Tibial nerve (tissue), 4 donors: ENCODE results near the gene CXADR. TPM values are rescaled to one million over a fixed set of nuclear protein-coding genes. Genes with fewer than 3 reads are reported as not detected.

Experiments used
- DNase-seq, 2 donors: peaks; one replicate each; pipeline ENCODE4 v3.0.0-alpha.2; 2019; ENCODE audit warnings: low spot score in 2 of 2
- H3K27ac ChIP-seq, 4 donors: fragments of 200-600 bp; sonication (generic) in 3 of 4; one replicate each; pipeline ENCODE4 v1.5.1; 2017 to 2019; ENCODE audit warnings: mild to moderate bottlenecking in 1 of 4
- H3K27me3 ChIP-seq, 2 donors: fragments of 200-600 bp; sonication (generic) in 1 of 2; one replicate each; pipeline versions ENCODE4 v1.5.1 to v1.6.0; 2017 to 2019
- H3K36me3 ChIP-seq, 3 donors: fragments of 200-600 bp; sonication (generic); one replicate each; pipeline ENCODE4 v1.5.1; 2018 to 2019
- H3K4me1 ChIP-seq, 4 donors: fragments of 200-600 bp; sonication (generic) in 3 of 4; one replicate each; pipeline ENCODE4 v1.5.1; 2017 to 2019
- H3K4me3 ChIP-seq, 4 donors: fragments of 200-600 bp; sonication (generic) in 3 of 4; one replicate each; pipeline ENCODE4 v1.5.1; 2017 to 2019; ENCODE audit warnings: mild to moderate bottlenecking in 1 of 4, moderate library complexity in 1 of 4
- H3K9me3 ChIP-seq, 4 donors: fragments of 200-600 bp; sonication (generic) in 3 of 4; one replicate each; pipeline ENCODE4 v1.5.1; 2017 to 2019
- EP300 ChIP-seq, 2 donors: sonication (generic); formaldehyde crosslinking; IDR thresholded peaks; one replicate each; pipeline ENCODE4 v1.6.1; 2017; ENCODE audit warnings: antibody characterized with exemption in 2 of 2, mild to moderate bottlenecking in 1 of 2
- POLR2A ChIP-seq, 2 donors: fragments of 450-650 bp; IDR thresholded peaks; one replicate each; pipeline ENCODE4 v1.6.1; 2017; ENCODE audit warnings: antibody characterized with exemption in 2 of 2, mild to moderate bottlenecking in 2 of 2, moderate library complexity in 2 of 2
- WGBS, 2 donors: methylation state at CpG; one replicate each; pipeline ENCODE4 v1.1.5; 2018; 5-methylcytosine and 5-hydroxymethylcytosine counted together
- total RNA-seq, 4 donors: library from RNA; depleted of rRNA; stranded (reverse); fragments of >200 nt; gene quantifications; one replicate each; pipeline ENCODE4 v1.1.0, GENCODE V29; 2016
- TF ChIP-seq, protein P1 (sequence below), 5 experiments: fragments of 200-600 bp in 3 of 5; fragments of 450-650 bp in 2 of 5; sonication (generic) in 3 of 5; IDR thresholded peaks; one replicate each; pipeline ENCODE4 v1.5.1; 2016 to 2019; ENCODE audit warnings: antibody characterized with exemption in 5 of 5, mild to moderate bottlenecking in 3 of 5, moderate library complexity in 2 of 5

The CXADR gene
- total RNA-seq, 4 donors from 2014 or later = 0.30 to 9.2 (median 1.5) TPM

- H3K9me3 ChIP-seq = no peaks in the 10 kb centered on the region
- H3K36me3 ChIP-seq = peaks cover 0 to 46% (median 0%) of the 10 kb centered on the region in 3 donors
- 86 to 88% methylated on average over 4 of the region's 4 CpGs for WGBS, 2 donors
- TF ChIP-seq POLR2A (IDR thresholded peaks at IDR 0.05) (no peak), EP300 (IDR thresholded peaks at IDR 0.05) (no peak)
- TF ChIP-seq, protein P1, sequence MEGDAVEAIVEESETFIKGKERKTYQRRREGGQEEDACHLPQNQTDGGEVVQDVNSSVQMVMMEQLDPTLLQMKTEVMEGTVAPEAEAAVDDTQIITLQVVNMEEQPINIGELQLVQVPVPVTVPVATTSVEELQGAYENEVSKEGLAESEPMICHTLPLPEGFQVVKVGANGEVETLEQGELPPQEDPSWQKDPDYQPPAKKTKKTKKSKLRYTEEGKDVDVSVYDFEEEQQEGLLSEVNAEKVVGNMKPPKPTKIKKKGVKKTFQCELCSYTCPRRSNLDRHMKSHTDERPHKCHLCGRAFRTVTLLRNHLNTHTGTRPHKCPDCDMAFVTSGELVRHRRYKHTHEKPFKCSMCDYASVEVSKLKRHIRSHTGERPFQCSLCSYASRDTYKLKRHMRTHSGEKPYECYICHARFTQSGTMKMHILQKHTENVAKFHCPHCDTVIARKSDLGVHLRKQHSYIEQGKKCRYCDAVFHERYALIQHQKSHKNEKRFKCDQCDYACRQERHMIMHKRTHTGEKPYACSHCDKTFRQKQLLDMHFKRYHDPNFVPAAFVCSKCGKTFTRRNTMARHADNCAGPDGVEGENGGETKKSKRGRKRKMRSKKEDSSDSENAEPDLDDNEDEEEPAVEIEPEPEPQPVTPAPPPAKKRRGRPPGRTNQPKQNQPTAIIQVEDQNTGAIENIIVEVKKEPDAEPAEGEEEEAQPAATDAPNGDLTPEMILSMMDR (IDR thresholded peaks at IDR 0.05) = no peak
- H3K4me1 ChIP-seq = no peaks in the 10 kb centered on the region
- DNase-seq = no peak
- H3K4me3 ChIP-seq = no peak overlapping the region
- no peaks in the 10 kb centered on the region for H3K27me3 ChIP-seq
- no peak overlapping the region for H3K27ac ChIP-seq
Measured at GRCh38 chr21:17590430-17590829, 77.6 kb downstream of the CXADR start.

- no peak overlapping the region for H3K27ac ChIP-seq
- no peak for DNase-seq
- no peaks in the 10 kb centered on the region for H3K4me1 ChIP-seq
- H3K4me3 ChIP-seq = no peak overlapping the region
- peaks cover 0 to 80% (median 5%) of the 10 kb centered on the region in 3 donors for H3K36me3 ChIP-seq
- 70 to 83% methylated on average over 1 of the region's 1 CpG for WGBS, 2 donors
- no peaks in the 10 kb centered on the region for H3K9me3 ChIP-seq
- TF ChIP-seq EP300 (IDR thresholded peaks at IDR 0.05) = no peak
- TF ChIP-seq, protein P1 (IDR thresholded peaks at IDR 0.05) = no peak
- no peak for TF ChIP-seq POLR2A (IDR thresholded peaks at IDR 0.05)
- H3K27me3 ChIP-seq = no peaks in the 10 kb centered on the region
Measured at GRCh38 chr21:17597680-17598079, 84.8 kb downstream of the CXADR start.

GRCh38 chr21:17598437-17598836 lies 85.6 kb downstream of the CXADR start:
- TF ChIP-seq EP300 (IDR thresholded peaks at IDR 0.05) (no peak), POLR2A (IDR thresholded peaks at IDR 0.05) (no peak)
- TF ChIP-seq, protein P1 (IDR thresholded peaks at IDR 0.05) = no peak
- peaks cover 0 to 79% (median 5%) of the 10 kb centered on the region in 3 donors for H3K36me3 ChIP-seq
- 82 to 92% methylated on average over 3 of the region's 3 CpGs for WGBS, 2 donors
- H3K27me3 ChIP-seq = no peaks in the 10 kb centered on the region
- H3K4me3 ChIP-seq = no peak overlapping the region
- H3K4me1 ChIP-seq = no peaks in the 10 kb centered on the region
- no peaks in the 10 kb centered on the region for H3K9me3 ChIP-seq
- H3K27ac ChIP-seq = no peak overlapping the region
- DNase-seq = no peak

DNA sequence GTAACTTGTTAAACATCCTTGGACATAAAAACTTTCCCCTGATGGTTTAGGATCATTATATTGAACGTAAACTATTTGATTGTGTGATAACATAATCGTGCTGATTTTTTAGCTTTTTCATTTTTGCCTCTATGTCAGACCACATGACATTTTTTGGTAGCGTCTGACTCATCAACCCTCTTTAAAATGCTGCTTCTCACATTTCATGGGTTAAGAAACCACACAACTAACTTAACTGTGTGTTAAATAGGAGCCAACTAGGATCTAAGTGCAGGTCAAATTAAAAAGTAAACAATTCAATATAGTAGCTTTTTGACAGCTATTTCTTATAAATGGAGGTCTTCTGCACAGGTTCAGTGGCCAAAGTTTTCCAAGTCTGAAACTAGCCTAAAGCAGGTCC lies 90.0 kb downstream of the CXADR start:
- TF ChIP-seq EP300 (IDR thresholded peaks at IDR 0.05) = no peak
- no peak for TF ChIP-seq POLR2A (IDR thresholded peaks at IDR 0.05)
- TF ChIP-seq, protein P1 (IDR thresholded peaks at IDR 0.05) = no peak
- DNase-seq = no peak
- Histone ChIP-seq H3K27ac (no peak overlapping the region), H3K27me3 (no peaks in the 10 kb centered on the region), H3K36me3 (peaks cover 0 to 71% (median 5%) of the 10 kb centered on the region in 3 donors), H3K4me3 (no peak overlapping the region), H3K9me3 (no peaks in the 10 kb centered on the region), H3K4me1 (peaks cover 0 to 15% (median 0%) of the 10 kb centered on the region in 4 donors)
- WGBS, 2 donors = 78 to 81% methylated on average over 3 of the region's 3 CpGs

GRCh38 chr21:17607684-17608083 lies 94.8 kb downstream of the CXADR start:
- no peaks in the 10 kb centered on the region for H3K9me3 ChIP-seq
- no peak for TF ChIP-seq EP300 (IDR thresholded peaks at IDR 0.05)
- TF ChIP-seq POLR2A (IDR thresholded peaks at IDR 0.05) = no peak
- TF ChIP-seq, protein P1 (IDR thresholded peaks at IDR 0.05) = no peak
- H3K4me3 ChIP-seq = no peak overlapping the region
- 93 to 95% methylated on average over 2 of the region's 2 CpGs for WGBS, 2 donors
- peaks cover 0 to 35% (median 0%) of the 10 kb centered on the region in 3 donors for H3K36me3 ChIP-seq
- no peaks in the 10 kb centered on the region for H3K27me3 ChIP-seq
- no peak for DNase-seq
- peaks cover 0 to 37% (median 7%) of the 10 kb centered on the region in 4 donors for H3K4me1 ChIP-seq
- H3K27ac ChIP-seq = no peak overlapping the region
